ENCODE measurements around the gene ZNF324. TPM values are rescaled to one million over a fixed set of nuclear protein-coding genes. Genes with fewer than 3 reads are reported as not detected.
A peak's percentile ranks its signal among the peaks of the same experiment; 100 is the strongest.

The ZNF324 gene
- polyA plus RNA-seq (2012; ENCODE audit: insufficient read length, low read depth) = 10.4 TPM

DNA sequence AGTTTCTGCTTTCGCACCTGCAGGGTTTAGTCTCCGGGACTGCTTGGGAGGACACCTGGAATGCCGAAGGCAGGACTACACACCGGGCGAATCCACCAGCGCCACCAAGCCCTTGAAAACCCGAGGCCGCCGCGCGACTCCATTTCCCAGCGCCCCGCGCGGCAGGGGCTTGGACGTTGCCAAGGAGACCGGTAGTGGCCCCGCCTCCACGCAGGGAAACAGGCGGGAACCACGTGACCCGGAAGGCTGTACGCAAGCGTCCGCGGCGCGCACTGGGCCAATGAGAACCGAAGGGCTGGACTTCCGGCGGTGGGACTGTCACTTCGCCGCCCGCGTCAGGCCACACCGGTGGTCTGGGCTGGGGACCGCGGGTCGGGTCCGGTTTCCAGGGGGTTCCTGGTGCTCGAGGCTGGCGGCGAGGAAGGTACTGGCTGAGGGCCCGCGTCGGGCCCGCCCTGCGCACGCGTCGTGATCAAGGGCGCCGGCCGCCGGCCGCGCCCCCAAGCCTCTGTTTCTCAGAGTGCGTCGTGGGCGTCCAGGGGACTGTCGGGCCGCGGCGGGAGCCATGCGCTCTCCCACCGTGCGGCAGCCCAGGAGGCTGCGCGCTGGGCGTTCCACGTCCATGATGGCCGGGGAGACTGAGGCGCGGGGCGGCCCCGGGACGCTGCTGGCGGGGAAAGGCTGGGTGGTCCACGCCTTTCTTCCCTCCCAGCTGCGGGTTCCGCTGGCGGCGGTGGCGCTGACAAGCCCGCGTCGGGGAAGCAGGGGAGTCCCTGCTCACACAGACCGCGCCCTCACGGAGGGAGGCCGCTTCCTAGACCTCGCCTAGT is at the start of gene ZNF324:
ZNF324 (plus strand) TSS at position 321 of the 830 bp plus-strand sequence. CDS start 2,106 bp downstream, outside the sequence.
- TF ChIP-seq POLR2AphosphoS5 (IDR thresholded peaks at IDR 0.05; ENCODE audit: low read depth, low read length) = peak; percentile 62; the same call in 1 of the 2 replicates
- 0 out of 2 replicates have a peak, but pooled peaks have one; percentile 27 for TF ChIP-seq SIN3A (IDR thresholded peaks at IDR 0.05; ENCODE audit: borderline replicate concordance, insufficient read depth, low read length)
- TF ChIP-seq TAF1 (IDR thresholded peaks at IDR 0.05; ENCODE audit: borderline replicate concordance, insufficient read depth, low read length) = 0 out of 2 replicates have a peak, but pooled peaks have one; percentile 51
- TF ChIP-seq FOXP2 (optimal IDR thresholded peaks at IDR 0.05; ENCODE audit: borderline replicate concordance, extremely low read depth, extremely low read length, insufficient read depth) = peak; percentile 89
- TF ChIP-seq, protein P1, sequence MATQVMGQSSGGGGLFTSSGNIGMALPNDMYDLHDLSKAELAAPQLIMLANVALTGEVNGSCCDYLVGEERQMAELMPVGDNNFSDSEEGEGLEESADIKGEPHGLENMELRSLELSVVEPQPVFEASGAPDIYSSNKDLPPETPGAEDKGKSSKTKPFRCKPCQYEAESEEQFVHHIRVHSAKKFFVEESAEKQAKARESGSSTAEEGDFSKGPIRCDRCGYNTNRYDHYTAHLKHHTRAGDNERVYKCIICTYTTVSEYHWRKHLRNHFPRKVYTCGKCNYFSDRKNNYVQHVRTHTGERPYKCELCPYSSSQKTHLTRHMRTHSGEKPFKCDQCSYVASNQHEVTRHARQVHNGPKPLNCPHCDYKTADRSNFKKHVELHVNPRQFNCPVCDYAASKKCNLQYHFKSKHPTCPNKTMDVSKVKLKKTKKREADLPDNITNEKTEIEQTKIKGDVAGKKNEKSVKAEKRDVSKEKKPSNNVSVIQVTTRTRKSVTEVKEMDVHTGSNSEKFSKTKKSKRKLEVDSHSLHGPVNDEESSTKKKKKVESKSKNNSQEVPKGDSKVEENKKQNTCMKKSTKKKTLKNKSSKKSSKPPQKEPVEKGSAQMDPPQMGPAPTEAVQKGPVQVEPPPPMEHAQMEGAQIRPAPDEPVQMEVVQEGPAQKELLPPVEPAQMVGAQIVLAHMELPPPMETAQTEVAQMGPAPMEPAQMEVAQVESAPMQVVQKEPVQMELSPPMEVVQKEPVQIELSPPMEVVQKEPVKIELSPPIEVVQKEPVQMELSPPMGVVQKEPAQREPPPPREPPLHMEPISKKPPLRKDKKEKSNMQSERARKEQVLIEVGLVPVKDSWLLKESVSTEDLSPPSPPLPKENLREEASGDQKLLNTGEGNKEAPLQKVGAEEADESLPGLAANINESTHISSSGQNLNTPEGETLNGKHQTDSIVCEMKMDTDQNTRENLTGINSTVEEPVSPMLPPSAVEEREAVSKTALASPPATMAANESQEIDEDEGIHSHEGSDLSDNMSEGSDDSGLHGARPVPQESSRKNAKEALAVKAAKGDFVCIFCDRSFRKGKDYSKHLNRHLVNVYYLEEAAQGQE (IDR thresholded peaks at IDR 0.05; ENCODE audit: insufficient read depth in 1 of 2, low read depth in 2 of 2, low read length in 2 of 2) = no peak

DNA sequence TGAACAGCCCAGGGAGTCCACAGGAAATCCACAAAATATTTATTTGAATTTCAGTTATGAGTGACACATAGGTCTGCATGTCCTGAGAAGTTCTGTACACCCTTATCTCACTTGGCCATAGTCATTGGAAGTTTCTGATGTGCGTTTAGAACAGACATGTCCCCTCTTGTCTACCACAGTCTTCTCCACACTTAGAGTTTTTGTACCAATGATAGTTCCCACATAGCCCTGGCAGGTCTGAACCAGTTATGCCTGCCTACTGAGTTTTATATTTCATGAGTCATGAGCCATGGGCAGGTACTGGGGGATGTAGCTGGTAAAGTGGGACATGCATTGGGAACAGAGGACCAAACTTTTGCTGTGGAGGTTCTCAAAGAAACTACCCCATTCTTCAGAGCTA is 38.3 kb upstream of the ZNF324 start:
- TF ChIP-seq POLR2AphosphoS5 (IDR thresholded peaks at IDR 0.05; ENCODE audit: low read depth, low read length) = no peak
- no peak for TF ChIP-seq FOXP2 (optimal IDR thresholded peaks at IDR 0.05; ENCODE audit: borderline replicate concordance, extremely low read depth, extremely low read length, insufficient read depth)

DNA sequence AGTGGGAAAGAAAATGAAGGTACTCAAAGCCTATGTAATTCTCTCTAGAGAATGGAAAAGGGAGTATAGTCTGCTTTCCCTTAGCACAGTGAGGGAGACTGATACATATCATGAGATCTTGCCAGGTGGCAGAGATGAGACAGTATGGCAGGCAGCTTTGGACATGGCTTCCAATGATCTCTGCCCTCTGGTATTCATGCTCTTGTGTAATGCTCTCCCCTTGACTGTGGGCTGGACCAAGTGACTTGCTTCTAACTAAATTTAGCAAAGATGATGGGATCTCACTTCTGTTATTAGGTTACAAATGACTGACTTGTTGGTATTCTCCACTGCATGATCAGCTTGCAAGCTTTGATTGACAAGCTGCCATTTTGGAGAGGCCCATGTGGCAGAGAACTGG is 37.1 kb upstream of the ZNF324 start:
- TF ChIP-seq POLR2AphosphoS5 (IDR thresholded peaks at IDR 0.05; ENCODE audit: low read depth, low read length) = no peak
- no peak for TF ChIP-seq TAF1 (IDR thresholded peaks at IDR 0.05; ENCODE audit: borderline replicate concordance, insufficient read depth, low read length)
- TF ChIP-seq, protein P1 (IDR thresholded peaks at IDR 0.05; ENCODE audit: insufficient read depth in 1 of 2, low read depth in 2 of 2, low read length in 2 of 2) = no peak
- no peak for TF ChIP-seq SIN3A (IDR thresholded peaks at IDR 0.05; ENCODE audit: borderline replicate concordance, insufficient read depth, low read length)
- no peak for TF ChIP-seq FOXP2 (optimal IDR thresholded peaks at IDR 0.05; ENCODE audit: borderline replicate concordance, extremely low read depth, extremely low read length, insufficient read depth)

DNA sequence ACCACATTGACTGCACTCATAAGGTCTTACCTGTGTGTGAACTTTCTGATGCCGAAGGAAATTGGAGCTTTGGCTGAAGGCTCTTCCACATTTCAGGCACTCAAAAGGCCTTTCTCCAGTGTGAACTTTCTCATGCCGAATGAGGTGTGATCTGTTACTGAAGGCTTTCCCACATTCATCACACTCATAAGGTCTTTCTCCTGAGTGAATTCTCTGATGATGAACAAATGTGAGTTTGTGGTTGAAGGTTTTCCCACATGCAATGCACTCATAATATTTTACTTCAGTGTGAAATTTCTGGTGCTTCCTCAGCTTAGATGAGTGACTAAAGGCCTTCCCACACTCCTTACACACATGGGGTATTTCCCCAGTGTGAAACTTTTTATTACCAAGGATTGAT is 32.7 kb upstream of the ZNF324 start:
- no peak for TF ChIP-seq POLR2AphosphoS5 (IDR thresholded peaks at IDR 0.05; ENCODE audit: low read depth, low read length)
- TF ChIP-seq TAF1 (IDR thresholded peaks at IDR 0.05; ENCODE audit: borderline replicate concordance, insufficient read depth, low read length) = no peak
- no peak for TF ChIP-seq FOXP2 (optimal IDR thresholded peaks at IDR 0.05; ENCODE audit: borderline replicate concordance, extremely low read depth, extremely low read length, insufficient read depth)
- TF ChIP-seq, protein P1 (IDR thresholded peaks at IDR 0.05; ENCODE audit: insufficient read depth in 1 of 2, low read depth in 2 of 2, low read length in 2 of 2) = no peak
- TF ChIP-seq SIN3A (IDR thresholded peaks at IDR 0.05; ENCODE audit: borderline replicate concordance, insufficient read depth, low read length) = no peak

DNA sequence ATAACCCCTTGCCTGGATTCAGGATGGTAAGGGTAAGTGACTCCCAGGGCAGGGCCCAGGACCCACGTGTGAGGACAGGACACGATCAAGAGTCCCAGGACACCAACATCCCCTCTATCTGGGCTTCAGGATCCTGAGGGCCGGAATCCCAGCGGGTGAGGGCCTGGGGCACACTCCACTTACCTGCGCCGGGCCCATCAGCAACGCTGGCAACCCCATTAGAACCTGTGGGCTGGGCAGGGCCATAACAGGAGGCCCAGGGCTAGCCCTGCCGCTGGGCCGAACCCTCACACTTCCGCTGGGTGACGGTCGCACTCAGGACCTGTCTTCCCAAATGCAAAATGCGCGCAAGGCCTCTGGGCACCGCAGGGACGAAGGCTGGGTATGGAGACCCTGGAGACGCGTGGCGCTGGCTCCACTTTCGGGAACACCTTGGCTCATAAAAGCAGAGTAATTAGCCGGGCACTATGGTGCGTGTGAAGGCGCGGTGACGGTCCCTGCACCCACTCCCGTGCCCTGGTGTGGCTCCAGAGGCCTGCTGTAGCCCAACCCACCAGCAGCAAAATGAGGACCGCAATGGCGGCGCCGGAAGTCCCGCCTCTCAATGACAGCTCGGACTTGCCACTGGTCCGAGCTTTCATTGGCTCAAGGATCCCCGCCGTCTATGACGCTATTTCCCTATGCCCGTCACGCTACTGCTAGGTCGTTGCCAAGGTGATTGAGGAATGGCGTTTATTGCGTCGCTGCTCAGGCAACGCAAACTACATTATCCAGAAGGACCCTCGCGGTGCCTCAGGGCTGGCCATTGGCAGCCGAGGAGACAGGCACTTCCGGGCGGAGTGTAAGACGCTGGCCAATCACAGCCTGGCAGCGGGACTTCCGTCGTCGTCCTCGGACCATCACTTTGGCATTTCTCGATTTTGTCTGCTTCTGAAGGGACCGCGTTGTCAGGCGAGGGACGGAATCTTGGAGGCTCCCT is 27.0 kb upstream of the ZNF324 start, which contains the start of gene ZNF132:
ZNF132 (minus strand) TSS at position 578 of the 979 bp plus-strand sequence; CDS start at position 246, 332 bp downstream.
- TF ChIP-seq SIN3A (IDR thresholded peaks at IDR 0.05; ENCODE audit: borderline replicate concordance, insufficient read depth, low read length) = no peak
- peak; percentile 80; the same call in 1 of the 2 replicates for TF ChIP-seq TAF1 (IDR thresholded peaks at IDR 0.05; ENCODE audit: borderline replicate concordance, insufficient read depth, low read length)
- TF ChIP-seq POLR2AphosphoS5 (IDR thresholded peaks at IDR 0.05; ENCODE audit: low read depth, low read length) = peak; percentile 75
- TF ChIP-seq, protein P1 (IDR thresholded peaks at IDR 0.05; ENCODE audit: insufficient read depth in 1 of 2, low read depth in 2 of 2, low read length in 2 of 2) = no peak
- TF ChIP-seq FOXP2 (optimal IDR thresholded peaks at IDR 0.05; ENCODE audit: borderline replicate concordance, extremely low read depth, extremely low read length, insufficient read depth) = peak; percentile 28
